NCI-H2107 treated with DMSO at 0.1 percent for 48 hours (cell line): ENCODE measurements around the gene FYN.

Source experiments
- DNase-seq: peaks from one replicate; lab custom pipeline; 2025; ENCODE audit not compliant: unreplicated experiment; lab: John Stamatoyannopoulos, UW

The FYN gene

DNA sequence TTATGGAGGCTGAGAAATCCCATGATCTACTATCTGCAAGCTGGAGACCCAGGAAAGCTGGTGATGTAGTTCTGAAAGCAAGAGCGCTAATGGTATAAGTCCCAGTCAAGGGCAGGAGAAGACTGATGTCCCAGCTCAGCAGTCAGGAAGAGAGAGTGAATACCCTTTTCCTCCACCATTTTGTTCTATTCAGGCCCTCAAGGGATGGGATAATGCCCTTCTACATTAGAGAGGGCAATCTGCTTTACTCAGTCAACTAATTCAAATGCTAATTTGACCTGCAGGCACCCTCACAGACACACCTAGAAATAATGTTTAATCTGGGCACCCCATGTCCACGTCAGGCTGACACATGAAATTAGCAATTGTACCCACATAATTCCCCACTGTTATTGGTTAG, 10.8 kb upstream of the FYN start:
- DNase-seq, result no peak

DNA sequence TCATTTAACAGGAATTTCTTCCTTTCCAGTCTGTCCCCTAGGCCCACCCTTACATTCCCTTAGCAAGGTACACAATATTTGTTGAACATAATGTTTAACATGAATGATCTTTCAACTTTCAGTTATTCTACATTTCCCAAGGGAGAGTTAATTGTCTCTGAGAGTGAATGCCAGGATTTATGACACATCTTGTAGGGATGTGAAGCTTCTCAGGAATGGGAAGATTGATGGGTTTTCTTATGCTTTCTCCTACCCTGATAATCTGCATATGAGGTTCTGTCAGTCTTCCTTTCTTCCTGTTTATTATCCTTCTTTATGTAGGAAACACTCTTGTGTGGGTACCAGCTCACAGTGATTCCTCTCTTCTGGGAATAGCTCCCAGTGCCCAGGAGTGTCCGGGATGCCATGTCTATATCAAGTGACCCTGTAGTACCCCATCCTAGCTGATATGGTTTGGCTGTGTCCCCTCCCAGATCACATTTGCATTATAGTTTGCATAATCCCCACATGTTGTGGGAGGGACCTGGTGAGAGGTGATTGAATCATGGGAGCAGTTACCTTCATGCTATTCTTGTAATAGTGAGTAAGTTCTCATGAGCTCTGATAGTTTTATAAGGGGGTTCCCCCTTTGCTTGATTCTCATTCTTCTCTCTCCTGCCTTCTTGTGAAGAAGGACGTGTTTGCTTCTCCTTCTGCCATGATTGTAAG, 7.1 kb upstream of the FYN start:
- no peak for DNase-seq

DNA sequence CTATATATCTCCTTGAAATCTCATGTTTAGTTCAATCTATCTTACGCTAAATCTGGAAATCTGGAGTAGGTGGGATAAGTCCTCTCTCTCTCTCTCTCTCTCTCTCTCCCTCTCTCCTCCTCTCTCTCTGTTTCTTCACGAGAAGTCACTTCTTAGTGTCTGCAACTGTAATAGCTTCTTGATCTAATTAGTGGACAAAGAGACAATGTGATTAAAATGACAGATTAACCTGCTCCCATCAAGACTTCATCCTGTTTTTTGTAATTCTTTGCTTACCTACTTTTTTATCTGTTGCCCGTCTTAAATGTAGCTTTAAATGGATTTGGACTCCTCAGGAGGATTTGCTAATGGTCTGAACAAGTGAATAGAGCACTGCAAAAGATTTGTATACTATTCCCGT, 2.5 kb upstream of the FYN start:
- DNase-seq, result no peak

DNA sequence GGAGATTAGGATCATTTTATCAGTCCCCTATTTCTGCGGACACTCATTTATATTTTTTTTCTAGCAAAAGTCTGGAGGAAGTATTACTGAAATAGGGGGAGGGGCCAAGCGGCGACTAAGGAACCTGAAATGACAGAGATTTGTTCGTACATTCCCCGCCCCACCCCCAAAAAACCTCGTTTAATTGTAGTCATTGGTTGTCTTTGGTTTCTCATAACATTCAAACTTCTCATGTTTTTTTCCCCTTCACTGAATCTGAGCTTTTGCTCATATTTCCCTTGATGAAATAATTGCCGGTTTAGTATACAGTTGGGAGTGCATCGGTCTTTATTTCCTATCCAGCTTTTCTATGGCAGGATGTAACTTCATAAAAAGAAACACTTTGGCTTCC, 768 bp upstream of the FYN start:
- no peak for DNase-seq

DNA sequence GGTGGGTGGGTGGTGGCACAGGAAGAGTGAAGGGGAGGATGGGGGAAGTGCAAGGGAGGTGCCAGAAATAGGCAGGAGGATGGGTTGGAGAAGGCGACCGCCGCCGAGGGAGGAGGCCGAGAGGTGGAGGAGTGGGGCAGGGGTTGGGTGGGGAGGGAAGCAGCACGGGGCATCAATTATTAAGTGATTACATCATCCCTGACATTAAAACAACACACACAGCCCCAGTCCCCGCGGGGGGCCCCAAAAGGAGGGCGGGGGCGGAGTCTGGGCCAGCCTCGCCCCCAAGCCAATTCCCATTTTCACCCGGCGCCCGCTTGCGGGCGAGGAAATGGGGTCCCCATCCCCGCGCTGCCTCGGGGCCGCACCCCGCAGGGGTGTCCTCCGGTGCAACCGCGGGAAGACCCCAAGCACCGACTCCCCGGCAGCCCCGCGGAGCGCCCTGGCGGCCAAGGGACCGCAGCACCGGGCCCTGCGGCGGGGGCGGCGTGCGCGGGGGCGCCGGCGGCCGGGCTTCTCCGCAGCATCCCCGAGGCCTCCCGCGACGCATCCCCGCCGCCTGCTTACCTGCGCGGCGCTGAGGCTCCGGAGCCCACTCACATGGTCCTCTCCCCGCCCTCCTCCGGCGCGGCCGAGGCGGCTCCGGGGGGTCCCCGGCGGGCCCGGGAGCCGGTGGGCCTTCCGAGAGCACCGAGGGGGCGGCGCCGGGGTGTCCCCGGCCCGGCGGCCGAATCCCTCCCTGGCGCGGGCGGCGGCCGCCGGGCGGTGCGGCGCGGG, 663 bp downstream of the FYN start:
- no peak for DNase-seq

DNA sequence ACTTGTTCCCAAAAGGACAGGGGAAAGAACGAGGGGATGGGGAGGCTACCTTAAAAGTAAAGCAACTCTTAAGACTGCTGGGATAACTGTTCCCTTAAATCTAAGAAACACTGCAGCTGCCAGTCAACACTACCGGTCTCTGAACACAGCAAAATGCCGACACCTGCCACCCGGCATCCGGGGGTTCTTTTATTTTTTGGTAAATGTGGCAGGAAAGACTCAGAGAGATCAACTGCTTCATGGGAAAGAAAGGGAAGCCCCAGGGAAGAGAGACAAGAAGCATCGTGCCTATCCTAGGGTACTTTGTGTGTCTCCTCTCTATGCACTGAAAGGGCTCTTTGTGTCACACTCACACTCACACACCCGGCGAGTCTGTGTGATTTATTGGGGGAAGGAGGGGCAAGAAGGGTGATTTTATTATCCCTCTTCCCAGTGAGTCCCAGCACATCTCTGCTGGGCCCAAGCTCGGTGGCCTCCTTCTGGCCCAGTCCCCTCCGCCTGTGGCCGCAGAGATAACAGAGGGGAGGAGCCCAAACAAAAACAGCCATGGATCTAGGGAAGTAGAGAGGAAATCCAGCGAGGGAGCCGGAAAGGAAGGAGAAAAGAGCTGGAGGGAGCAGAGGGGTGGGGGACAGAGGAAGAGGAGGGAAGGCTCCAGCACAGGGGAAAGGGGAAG, 1.4 kb downstream of the FYN start:
- peak; percentile 39 for DNase-seq

DNA sequence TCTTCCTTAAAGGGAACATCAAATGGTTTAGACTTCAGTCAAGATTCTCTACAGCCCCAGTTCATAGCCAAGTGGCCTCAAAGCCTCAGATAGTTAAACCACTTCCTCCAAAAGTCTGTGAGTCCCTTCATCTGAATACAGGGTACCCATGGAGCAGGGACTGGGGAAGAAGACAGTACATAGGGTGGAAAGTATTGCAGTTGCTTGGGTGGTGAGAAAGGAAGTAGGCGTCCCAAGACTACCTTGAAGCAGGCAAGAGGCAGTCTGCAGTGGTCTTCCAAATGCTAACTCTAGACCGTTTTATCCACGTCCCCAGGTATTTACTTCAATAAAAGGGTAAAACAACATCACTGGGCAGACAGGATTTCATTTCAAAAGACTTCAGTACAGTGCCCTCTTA, 2.0 kb downstream of the FYN start:
- no peak for DNase-seq

DNA sequence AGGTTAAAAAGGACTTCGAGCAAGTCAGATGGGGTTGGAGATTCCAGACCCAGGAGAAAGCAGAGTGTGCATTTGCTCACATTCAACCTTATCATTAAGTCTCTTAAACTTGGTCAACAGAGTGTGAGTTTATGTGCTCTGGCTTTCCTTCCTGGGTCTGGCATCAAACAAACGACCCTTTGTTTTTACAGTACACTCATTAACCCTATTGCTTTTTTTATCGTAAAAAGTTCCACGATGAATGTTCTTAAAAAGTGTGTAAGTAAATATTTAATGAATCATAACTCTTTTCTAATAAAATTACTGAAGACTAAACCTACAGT, 2.5 kb downstream of the FYN start:
- DNase-seq, result no peak

DNA sequence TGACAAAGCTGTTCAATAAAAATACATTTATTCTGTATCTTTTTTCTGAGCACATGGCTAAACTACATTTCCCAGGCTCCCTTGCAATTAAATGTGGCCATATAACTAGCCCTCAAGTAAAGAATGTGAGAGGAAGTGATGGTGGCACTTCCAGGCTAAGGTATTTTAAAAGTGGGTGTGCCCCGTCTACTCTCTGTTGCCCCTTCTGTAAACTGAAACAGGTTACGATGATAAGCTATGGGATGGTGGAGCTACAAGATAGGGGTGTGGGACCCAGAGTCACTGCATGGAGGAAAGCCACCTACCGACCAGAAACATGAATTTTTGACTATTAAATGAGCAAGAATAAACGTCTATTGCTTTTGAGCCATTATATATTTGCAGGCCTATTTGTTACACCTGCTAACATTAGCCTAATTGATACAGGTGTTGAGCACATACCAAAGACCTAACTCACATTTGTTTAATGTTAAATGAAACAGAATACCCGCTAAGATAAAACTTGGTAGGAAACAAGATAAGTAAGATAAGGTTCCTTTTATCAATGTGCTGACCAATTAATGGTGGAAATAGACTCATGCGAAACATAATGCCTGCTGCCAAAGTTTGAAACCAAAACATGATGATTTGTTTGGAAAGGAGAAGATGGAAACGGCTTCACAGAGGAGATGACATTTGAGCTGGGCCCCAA, 3.1 kb downstream of the FYN start:
- no peak for DNase-seq

DNA sequence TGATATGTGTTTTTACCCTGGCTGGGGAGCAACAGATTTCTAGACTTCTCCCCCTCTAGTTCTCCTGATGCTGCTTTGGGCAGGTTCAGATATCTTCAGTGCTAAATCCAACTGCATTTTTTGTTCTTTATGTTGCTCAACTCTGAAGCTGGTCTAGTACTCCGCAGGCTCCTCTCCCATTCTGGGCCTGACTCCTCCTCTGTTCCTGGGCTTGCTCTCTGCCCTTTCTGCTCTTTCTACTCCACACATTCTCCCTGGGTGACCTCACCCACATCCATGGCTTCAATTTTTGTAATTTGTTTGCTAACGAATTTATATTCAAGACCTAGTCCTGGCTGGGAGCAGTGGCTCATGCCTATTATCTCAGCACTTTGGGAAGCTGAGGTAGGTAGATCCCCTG, 6.4 kb downstream of the FYN start:
- DNase-seq, result no peak

DNA sequence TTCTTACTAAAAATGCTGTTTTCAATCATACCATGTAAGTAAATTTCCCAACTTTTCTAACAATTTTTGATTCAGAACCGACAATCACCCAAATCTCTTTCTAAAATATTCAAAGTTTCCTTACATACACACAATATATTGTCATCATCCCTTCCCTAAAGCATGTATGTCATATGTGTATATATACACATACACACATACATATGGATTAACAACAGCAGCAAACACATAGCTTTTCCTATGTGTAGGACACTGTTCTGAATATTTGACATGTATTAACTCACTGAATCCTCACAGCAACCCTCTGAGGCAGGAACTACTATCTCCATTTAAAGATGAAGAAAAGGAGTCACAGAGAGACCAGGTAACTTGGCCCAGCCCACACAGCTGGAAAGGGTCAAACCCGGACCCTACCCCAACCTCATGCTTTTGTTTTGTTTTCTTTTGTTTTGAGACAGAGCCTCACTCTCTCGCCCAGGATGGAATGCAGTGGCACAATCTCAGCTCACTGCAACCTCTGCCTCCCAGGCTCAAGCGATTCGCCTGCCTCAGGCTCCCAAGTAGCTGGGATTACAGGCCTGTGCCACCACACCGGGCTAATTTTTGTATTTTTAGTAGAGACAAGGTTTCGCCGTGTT, 7.2 kb downstream of the FYN start:
- DNase-seq, result no peak

DNA sequence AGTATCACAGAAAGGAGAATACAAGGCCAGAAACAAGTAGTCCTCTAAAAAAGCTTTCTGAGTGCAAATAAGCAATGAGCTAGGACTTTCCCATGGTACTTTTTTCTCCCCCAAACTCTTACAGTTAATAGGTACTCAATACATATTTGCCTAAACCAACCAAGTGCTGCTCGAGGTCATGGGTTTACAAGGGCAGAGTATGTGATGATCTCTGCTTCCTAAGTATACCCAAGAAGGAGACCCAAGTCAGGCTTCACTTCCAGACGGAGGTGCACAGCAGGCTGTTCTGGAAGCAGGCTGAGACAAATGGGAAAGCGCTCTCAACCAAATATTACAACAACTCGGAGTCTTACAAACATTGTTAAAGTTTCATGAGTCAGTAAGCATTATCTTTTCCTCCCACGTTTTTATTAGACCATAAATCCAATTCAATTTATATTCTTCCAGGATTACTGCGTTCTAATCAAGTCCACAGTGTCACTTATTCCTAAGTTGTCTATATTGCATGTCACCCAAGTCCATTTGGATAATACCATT, 8.1 kb downstream of the FYN start:
- DNase-seq, result no peak

DNA sequence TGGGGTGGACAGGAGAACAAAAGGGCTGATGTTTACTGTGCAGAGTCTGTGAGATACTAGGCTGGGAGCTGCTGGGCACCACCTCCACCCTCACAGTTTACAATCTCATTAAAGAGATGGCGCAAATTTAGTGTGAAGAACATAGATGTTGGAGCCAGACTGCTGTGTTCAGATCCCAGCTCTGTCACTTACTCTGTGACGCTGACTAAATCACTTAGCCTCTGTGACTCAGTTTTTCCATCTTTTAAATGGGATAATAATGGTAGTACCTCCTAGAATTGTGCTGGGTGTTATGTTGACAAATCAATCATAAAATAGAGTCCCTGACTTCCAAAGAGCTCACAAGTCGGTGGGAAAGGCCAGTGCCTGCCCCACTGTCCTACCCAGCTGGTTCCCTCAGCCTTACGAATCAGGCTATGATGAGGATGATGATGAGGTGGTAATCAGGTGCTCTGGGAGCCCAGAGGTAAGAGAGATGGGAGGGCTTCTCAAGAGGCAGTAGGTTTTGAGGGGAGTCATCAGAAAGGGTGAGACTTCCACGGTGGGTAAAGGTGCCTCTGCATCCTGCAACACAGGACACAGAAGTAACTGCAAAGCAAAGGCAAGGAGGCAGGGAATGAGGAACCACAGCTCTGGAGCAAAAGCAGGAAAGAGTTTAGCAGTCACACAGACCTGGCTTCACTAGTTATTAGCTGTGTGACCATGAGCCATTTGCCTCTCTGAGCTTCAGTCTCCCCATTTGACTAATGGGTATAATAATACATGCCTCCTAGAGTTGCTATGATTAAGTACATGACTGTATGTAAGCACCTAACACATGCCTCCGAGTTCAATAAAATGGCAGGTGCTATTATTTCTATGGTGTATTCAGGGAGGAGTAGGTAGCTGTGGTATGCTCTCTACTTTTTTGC, 8.9 kb downstream of the FYN start:
- no peak for DNase-seq

DNA sequence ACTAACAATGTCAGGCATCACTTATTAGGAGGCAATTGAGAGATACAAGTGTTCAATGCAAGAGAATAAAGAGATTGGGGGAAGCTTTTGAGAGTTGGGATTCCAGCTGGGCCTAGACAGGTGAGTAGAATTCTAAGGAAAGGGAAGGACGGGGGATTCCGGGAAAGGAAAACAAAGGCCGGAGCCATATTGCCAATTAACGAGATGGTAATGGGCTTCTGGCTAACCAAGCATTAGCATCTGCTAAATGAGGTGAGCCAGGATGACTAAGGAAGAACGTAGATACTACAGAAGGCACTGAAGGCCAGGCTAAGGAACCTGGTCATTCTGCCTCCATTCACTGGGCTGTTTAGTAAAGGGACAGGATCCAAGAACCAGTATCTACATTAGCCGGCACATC, 10.5 kb downstream of the FYN start:
- no peak for DNase-seq

DNA sequence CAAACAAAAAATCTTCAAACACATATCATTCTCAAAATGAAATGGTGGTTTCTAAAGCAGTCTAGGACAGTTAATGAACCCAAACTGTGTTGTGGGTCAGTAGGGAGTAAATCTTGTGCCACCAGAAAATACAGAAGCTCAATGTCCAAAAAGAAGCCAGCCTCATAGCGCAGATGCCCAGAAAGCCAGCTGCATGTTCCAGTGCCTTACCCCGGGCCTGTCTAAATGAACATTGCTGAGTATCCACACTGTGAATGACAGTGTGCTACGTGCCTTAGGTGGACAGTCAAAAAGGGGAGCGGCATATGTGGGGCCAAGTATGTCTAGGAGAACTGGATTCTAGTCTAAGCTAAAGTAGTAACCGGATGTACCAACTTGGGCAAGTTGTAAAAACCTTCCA, 10.9 kb downstream of the FYN start:
- DNase-seq, result no peak

DNA sequence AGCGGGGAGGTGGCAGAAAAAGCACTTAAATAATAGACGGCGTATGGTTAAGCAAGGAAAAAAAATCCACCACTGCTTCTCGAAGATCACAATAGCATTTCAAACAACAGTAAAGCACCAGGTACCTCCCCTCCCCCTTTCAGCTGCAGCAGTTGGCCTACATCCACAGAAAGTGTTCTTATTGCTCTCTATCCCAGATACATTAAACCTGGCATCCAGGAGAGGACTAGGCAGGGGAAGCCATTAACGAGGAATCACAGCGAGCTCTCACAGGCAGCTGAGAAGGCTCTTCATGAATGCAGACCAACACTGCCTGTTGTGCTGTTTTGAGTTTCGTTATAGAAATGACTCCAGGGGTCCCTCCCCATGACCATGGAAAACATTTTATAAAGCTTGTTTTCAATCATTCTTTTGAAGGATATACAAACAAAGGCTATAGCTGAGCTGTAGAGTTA, 11.8 kb downstream of the FYN start:
- DNase-seq, result peak; percentile 99

DNA sequence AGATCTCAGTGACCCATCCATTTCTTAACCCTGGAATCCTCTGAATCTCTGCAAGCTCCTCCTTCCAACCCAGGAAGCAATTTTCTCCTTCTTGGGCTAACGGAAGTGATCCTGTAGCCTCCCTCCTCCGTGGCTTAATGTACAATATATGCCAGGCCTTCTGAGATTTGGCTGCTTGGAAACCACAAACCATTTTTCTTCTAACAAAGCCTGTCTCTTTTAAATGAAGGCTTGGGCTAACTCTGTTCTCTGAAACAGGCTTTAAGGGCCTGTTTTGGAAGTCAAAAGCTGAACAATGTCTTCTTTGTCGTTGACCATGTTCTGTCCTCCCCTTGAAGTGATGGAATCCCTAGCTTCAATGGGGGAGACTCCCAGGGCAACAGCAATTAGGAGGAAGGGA, 14.9 kb downstream of the FYN start:
- no peak for DNase-seq

DNA sequence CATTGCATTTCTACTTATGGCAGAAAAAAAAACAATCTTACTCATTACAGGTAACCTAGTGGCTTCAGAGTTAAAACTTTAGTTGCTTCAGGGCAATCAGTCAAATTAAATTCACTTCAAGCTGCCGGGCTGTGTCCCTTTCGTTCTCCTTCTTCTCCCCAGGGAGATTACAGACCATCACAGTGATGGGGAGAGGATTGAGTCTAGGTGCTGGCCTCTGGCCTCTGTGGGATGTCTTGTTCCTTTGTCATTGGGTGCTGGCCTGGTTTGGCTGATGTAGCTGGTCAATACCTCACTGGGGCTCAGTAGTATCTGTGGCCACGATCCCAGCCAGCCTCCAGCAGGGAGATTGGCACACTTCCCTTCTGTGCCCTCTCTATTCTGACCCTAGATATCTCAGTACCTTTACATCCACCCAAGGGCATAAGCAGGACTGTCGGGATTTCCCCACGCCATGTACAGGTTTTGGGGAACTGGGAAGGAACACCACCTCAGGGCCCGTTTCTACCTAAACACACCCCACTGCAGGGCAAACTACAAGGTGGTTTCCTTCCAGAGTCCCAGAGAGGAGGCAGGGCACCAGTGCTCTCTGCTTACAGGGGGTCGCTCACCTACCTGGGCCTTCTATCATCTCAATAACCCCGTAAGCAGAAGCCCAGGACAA, 15.4 kb downstream of the FYN start:
- no peak for DNase-seq

DNA sequence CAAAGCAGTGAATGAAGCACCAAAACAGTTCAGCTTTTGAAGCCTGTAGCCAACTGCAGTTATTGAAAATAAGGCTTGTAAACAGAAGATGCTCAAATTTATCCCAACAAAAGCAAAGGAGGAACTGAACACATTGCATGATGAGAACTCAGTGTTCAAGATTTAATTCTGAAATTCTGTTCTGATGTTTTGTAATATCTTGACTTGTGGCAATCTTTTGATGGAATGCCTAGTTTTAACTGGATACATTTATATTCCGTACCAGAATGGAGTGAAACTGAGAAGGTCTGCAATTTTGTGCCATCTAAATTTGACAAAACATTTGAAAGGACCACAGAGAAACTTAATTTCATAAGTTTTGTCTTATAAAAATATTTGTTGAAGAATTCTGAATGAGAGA, 17.5 kb downstream of the FYN start:
- DNase-seq, result no peak
